Lower lobe of right lung (tissue), 2 donors: ENCODE data around the gene GNPNAT1. TPM values are rescaled to one million over a fixed set of nuclear protein-coding genes. Genes with fewer than 3 reads are reported as not detected.
"Not testable (repeated sequence)": the region's sequence is repeated elsewhere in the genome, so short reads cannot be mapped to it uniquely, and the experiment has no call there.

Experiments used
- ATAC-seq, 2 donors: fragments of 200-7000 bp; cut with Tn5 transposase; one replicate each; pipeline ENCODE4 v1.9.1; 2020 to 2022; ENCODE audit warnings: mild to moderate bottlenecking in 2 of 2, moderate library complexity in 2 of 2
- DNase-seq: peaks from one replicate; pipeline ENCODE4 v3.0.0-alpha.2; 2020
- H3K27ac ChIP-seq: fragments of 200-600 bp; one replicate; pipeline ENCODE4 v1.8.0; 2022
- H3K27me3 ChIP-seq: fragments of 200-600 bp; one replicate; pipeline ENCODE4 v1.8.0; 2022; ENCODE audit warnings: low read depth
- H3K36me3 ChIP-seq: fragments of 200-600 bp; one replicate; pipeline ENCODE4 v1.8.0; 2022; ENCODE audit warnings: mild to moderate bottlenecking
- H3K4me1 ChIP-seq: fragments of 200-600 bp; one replicate; pipeline ENCODE4 v1.8.0; 2022
- H3K4me3 ChIP-seq: fragments of 200-600 bp; one replicate; pipeline ENCODE4 v1.8.0; 2022; ENCODE audit warnings: mild to moderate bottlenecking
- H3K9me3 ChIP-seq: fragments of 200-600 bp; one replicate; pipeline ENCODE4 v1.8.0; 2022
- CTCF ChIP-seq: fragments of 200-600 bp; IDR thresholded peaks from one replicate; pipeline ENCODE4 v1.8.0; 2022; ENCODE audit warnings: antibody characterized with exemption, mild to moderate bottlenecking
- intact Hi-C: fragments of 100-400 bp; cut with DNase I; formaldehyde crosslinking; loops from one replicate; pipeline ENCODE4 v1.11.0; 2022
- total RNA-seq: library from RNA; stranded (reverse); fragmentation: NEBNext Ultra II Directional; extraction: Animal tissue kit (Norgen Biotek cat#: 25700); gene quantifications from one replicate; pipeline ENCODE4 v1.2.1, GENCODE V29; 2021
- donor health status: DM: no; HTN: yes; CAD: no; lungs with severe emphysema.

The GNPNAT1 gene
- total RNA-seq, 1 donor from 2014 or later, result 9.5 TPM

GRCh38 chr14:52767058-52767833 lies 24.2 kb downstream of the GNPNAT1 start:
- ATAC-seq, result no peak
- Histone ChIP-seq H3K27ac (no peak overlapping the region), H3K9me3 (no peaks in the 10 kb centered on the region), H3K4me1 (no peaks in the 10 kb centered on the region), H3K36me3 (peaks cover 70% of the 10 kb centered on the region), H3K27me3 (no peaks in the 10 kb centered on the region), H3K4me3 (no peak overlapping the region)
- intact Hi-C loops, result no loop called here
- no peak for TF ChIP-seq CTCF
- DNase-seq, result no peak

- DNase-seq, H3K27me3 ChIP-seq: not testable (repeated sequence)
- H3K36me3 ChIP-seq, result peaks cover 63% of the 10 kb centered on the region
These were observed 28.5 kb downstream of the GNPNAT1 start for GRCh38 chr14:52762923-52763322.

DNA sequence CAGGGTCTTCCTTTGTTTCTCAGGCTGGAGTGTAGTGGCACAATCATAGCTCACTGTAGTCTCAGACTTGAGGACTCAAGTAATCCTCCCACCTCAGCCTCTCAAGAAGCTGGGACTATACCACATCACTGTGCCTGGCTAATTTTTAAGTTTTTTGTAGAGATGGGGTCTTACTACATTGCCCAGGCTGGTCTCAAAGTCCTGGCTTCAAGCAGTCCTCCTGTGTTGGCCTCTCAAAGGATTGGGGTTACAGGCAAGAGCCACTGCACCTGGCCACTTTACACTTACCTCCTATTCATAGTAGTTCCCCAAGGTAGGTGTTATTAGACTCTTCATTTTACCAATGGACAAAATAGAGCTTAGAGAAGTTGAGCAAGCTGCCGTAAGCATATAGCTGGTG lies 32.3 kb downstream of the GNPNAT1 start:
- peaks cover 56% of the 10 kb centered on the region for H3K36me3 ChIP-seq

More at GRCh38 chr14:52762923-52763322, 28.5 kb downstream of the GNPNAT1 start:
- H3K4me1 ChIP-seq, intact Hi-C loops, H3K9me3 ChIP-seq, ATAC-seq, H3K27ac ChIP-seq, H3K4me3 ChIP-seq: not testable (repeated sequence)

DNA sequence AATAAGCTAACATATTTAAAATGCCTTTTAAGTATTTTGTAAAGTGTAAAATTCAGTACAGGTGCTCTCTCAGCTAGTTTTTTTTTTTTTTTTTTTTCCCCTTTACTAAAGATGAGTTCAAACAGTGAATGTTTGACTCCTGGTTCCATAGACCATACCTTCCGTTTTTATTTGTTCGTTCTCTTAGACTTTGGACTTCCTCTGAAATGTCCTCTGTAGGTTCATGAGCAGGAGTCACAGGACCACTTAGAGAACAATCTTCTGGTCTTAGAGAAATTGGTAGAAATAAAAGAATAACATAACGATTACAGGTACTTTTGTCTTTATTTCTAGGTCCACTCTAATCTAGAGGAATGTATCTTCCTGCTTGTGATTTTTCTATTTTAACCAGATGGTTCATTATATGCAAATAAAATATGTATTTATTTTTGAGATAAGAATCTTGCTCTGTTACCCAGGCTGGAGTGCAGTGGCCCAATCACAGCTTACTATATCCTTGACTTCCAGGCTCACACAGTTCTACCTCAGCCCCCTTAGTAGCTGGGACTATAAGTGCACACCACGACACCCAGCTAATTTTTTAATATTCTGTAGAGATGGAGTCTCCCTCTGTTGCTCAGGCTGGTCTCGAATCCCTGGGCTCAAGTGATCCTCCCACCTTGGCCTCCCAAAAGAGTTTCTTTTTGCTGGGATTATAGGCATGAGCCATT lies 35.6 kb downstream of the GNPNAT1 start:
- no peak for TF ChIP-seq CTCF
- intact Hi-C loops, result no loop called here
- H3K27ac ChIP-seq, result no peak overlapping the region

More for the DNA sequence above, 32.3 kb downstream of the GNPNAT1 start:
- H3K27ac ChIP-seq, result no peak overlapping the region
- DNase-seq (no peak), ATAC-seq (no peak)
- no peaks in the 10 kb centered on the region for H3K9me3 ChIP-seq
- intact Hi-C loops, result no loop called here
- H3K4me1 ChIP-seq, result no peaks in the 10 kb centered on the region
- no peaks in the 10 kb centered on the region for H3K27me3 ChIP-seq
- no peak for TF ChIP-seq CTCF
- no peak overlapping the region for H3K4me3 ChIP-seq

DNA sequence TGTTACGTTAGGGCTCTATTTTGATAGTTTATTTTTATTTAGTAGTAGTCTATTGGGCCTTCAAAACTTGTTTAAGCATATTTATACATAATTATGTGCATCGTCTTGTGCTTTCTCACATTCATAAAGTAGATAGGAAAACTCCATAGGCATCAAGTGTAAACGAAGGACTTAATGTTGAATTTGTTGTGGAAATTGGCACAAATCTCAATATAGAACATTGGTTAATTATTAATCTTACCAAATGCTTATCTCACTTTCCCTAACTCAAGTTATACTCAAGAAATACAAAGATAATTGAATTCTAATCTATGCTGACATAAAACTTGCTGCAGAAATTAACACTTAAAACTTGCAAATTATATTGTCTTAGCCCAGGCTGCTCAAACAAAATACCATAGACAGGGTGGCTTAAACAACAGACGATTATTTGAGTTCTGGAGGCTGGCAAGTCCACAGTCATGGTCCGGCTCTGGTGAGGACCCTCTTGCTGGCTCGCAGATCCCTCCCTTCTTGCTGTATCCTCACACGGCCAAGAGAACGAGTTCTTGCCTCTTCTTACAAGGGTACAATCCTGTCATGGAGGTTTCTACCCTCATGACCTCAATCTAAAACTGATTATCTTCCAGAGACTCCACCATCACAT lies 42.6 kb downstream of the GNPNAT1 start:
- no peaks in the 10 kb centered on the region for H3K27me3 ChIP-seq
- TF ChIP-seq CTCF, result no peak
- ATAC-seq (no peak), DNase-seq (no peak)
- intact Hi-C loops, result no loop called here
- peaks cover 63% of the 10 kb centered on the region for H3K36me3 ChIP-seq
- H3K9me3 ChIP-seq, result no peaks in the 10 kb centered on the region
- no peaks in the 10 kb centered on the region for H3K4me1 ChIP-seq
- no peak overlapping the region for H3K4me3 ChIP-seq
- no peak overlapping the region for H3K27ac ChIP-seq

More for the DNA sequence above, 35.6 kb downstream of the GNPNAT1 start:
- DNase-seq, result no peak
- H3K9me3 ChIP-seq, result no peaks in the 10 kb centered on the region
- H3K27me3 ChIP-seq, result no peaks in the 10 kb centered on the region
- H3K4me3 ChIP-seq, result no peak overlapping the region
- peaks cover 60% of the 10 kb centered on the region for H3K36me3 ChIP-seq
- ATAC-seq, result no peak
- H3K4me1 ChIP-seq, result no peaks in the 10 kb centered on the region
